GM21825 (cell line): ENCODE measurements around the gene USP4.
"Not testable (repeated sequence)": the region's sequence is repeated elsewhere in the genome, so short reads cannot be mapped to it uniquely, and the experiment has no call there.

Experiments
- ATAC-seq: cut with Tn5 transposase; IDR thresholded peaks from one replicate; pipeline ENCODE4 v1.9.1; 2021; ENCODE audit warnings: mild to moderate bottlenecking, moderate library complexity; ENCODE audit not compliant: unreplicated experiment

The USP4 gene

DNA sequence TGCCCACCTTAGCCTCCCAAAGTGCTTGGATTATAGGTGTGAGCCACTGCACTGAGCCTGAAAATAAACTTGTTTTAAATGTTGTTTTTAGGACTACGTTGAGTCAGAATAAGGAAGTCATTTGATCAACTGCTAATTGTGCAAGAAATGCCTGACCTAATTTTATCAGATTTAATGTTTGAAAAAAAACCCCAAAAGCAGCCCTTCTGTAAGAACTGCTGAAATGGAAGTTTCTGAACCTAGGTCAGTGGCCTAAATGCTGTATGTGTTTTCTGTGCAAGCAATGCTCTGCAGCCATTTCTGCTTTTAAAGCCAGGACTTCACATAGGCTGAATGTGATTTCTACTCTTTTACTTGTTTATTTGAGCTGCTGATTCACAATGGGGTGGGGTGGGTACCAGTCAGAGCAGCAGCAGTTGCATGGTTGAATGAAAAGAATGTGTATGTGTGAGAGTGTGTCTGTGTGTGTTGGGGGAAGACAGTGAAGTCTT, 11.7 kb upstream of the USP4 start:
- ATAC-seq, result no peak

DNA sequence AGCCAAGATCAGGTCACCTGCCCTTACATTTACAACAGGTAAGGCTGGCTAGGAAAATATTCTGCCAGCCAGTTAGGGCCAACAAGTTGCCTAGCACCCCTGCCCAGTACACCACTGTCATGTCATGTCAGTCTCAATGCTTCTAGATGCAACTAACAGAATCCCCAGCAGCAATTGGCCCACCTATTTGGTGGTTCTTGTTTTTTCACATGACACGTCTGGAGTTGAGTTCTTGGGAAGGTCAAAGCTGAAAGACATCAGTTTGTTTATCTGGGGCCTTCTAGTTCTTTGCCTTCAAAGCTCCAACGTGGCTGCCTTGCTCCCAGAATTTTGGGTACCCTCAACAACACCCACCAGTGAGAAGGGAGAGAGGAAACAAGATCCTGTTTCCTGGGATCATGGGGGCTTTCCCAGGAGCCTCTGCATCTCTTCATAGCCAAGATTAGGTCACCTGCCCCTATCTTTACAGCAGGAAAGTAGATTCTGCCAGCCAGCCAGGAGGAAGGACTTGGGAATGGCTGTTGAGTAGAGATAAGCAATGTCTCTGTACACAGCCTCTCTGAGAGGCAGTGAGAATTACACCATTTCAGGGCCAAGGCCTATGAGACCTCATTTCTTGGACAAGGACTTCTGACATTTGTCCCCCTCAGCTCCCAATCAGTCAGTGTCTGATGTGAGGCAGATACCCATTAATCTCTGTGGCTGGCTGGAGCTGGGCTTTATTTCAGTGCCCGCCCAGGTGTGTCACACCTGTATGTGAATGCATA, 9.7 kb upstream of the USP4 start:
- no peak for ATAC-seq

GRCh38 chr3:49348361-49348760, 8.5 kb upstream of the USP4 start:
- ATAC-seq, result not testable (repeated sequence)

DNA sequence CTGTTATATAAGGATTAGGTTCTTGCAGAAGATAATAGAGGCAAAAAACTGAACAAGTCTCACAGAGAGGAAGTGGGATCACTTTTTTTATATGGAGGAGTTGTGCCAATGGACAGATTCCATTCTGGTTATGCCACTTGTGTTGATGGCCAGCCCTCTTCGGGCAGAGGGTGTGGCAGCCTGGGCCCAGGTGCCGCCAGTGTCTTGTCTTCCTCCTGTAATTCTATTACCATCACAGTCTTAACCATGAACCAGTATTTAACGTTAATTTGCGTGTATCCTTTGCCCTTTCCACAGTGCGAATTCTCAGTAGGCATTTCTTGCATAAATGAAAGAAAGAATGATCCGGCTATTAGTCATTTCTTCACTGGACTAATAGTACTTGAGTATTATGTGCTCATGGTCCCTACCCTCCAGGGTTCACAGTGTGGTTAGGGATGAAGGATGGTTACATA, 7.0 kb upstream of the USP4 start:
- ATAC-seq, result no peak

GRCh38 chr3:49343163-49343562, 3.3 kb upstream of the USP4 start:
- ATAC-seq, result no peak

DNA sequence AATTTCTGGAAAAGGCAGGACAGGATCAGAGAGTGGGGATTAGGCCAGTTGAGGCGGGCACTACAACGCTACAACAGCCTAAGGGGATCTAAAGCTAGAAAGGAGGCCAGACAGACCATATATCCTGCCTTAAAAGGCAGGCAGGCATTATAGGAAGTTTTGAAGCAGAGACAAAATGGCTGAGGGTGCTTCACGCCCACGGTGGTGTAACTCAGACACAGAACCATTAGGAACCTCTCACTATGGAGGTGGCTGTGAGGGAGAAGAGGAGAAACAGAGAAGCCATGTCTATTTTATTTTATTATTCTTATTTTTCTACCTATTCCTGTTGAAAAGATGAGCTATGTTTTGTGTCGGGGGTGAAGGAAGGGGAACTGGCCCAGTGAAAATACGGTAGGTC, 2.1 kb upstream of the USP4 start:
- ATAC-seq, result no peak

DNA sequence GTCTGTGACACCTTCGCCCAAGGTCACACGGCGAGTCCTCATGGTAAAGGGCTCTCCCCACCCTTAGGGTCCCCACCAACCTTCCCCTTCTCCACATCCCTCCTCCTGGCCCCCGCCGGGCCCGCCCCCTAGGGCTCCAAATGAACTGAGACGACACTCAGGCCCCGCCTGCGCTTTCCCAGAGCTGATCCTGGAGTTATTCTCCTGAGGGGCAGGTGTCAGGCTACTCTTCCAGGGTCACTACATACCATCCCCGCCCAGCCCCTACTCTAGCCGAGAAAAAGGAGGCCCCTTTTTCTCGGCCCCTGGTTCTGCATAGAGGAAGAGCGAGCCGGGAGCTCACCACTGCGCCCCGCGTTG, 292 bp downstream of the USP4 start:
- ATAC-seq, result peak; percentile 10

- ATAC-seq, result no peak
These were observed 5.8 kb downstream of the USP4 start for GRCh38 chr3:49333916-49334633.

DNA sequence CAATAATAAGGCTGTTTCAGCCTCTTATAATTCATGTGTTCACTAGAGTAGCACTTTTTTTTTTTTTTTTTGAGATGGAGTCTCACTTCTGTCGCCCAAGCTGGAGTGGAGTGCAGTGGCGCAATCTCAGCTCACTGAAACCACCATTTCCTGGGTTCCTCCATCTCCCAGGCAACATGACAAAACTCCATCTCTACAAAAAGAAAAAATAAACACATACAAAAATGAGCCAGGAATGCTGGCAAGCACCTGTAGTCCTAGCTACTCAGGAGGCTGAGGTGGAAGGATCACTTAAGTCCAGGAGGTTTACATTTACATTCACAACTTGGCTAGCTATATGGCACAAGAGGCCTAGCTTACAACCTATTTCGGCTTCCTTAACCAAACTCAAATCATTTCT, 6.8 kb downstream of the USP4 start:
- ATAC-seq, result no peak

- ATAC-seq, result no peak
These were observed 10.7 kb downstream of the USP4 start for GRCh38 chr3:49329186-49329585.

- not testable (repeated sequence) for ATAC-seq
These were observed 11.5 kb downstream of the USP4 start for GRCh38 chr3:49328350-49328749.

GRCh38 chr3:49327485-49327884, 12.4 kb downstream of the USP4 start:
- no peak for ATAC-seq

DNA sequence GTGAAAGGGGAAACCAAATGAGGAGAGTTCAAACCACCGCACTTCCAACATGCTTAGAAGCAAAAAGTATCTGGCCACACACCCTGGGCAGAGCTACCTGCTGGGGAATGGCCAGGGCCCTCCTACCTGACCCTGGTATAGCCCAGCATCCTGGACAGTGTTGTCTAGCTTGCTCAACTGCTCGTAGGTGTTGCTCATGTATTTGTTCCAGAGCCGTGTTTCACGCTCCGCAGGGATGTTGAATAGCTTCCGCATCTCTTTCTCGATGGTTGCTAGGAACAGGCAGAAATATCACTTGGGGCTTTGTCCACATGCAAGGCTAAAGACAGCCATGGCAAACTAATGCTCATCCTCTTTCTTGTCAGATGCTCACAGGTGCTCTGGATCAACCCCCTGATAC, 15.1 kb downstream of the USP4 start:
- no peak for ATAC-seq

DNA sequence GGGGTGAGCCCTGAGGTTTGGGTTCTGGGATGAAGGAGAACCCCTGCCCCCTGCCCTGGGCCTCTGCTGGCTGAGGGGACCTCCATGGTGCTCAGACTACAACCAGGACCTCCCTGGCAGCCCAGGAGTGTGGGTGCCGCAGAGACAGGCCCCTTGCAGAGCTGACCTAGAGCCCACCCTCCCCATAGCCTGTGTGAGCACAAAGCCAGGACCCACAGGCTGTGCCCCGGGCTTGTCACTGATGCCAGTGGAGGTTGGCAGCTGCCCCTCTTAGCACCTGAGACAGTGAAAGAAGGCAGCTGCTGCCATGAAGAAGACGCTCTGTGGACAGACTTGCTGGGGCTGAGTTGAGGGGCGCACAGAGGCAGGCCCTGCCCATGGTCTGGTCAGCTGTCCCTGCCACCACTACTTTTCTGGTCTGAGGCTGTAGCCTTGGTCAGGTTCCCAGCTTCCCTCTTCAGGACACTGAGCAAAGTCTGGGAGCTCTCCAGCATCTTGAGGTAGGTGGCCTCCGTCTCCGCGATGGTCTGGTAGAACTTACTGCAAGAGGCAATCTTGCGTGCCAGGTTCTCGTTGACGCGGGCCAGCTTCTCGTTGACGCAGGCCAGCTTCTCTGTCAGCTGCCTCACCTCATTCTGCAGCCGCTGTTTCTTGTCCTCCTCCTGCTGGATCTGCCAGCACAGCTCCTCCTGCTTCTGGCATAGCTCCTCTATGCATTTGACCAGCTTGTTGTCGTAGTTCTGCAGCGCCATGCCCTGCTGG, 23.0 kb downstream of the USP4 start:
- ATAC-seq, result no peak

DNA sequence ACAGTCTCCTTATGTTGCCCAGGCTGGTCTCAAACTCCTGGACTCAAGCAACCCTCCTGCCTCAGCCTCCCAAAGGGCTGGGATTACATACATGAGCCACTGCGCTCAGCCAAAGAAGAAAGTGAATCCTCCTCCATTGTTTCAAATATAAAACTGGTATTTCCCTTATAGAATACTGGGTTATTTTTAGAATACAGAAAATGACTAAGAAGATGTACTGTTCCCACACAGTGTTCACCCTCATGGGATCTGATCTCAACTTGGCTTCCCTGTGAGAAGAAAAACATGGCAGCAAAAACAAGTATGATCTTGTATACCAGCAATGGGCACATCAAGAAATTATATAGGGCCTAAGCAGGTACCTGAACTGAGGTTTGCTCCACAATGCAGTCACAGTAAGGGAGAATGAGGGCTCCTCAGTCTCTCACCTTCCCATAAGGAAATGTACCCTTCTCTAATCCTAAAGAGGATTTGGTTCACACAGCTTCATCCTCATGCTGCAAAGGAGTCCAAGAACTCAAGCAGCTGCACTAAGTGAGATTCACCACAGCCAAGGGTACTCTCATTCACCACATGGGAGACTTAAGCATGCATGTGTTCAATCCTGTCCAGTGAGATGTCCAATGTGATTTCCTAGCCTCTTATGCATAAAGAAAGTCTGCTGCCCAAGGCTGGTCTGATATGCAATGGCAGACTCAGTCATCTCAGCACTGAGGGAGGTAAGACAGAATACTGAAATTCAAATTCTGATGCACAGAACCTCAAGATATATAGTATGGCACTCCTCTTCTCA, 25.8 kb downstream of the USP4 start:
- ATAC-seq, result no peak

DNA sequence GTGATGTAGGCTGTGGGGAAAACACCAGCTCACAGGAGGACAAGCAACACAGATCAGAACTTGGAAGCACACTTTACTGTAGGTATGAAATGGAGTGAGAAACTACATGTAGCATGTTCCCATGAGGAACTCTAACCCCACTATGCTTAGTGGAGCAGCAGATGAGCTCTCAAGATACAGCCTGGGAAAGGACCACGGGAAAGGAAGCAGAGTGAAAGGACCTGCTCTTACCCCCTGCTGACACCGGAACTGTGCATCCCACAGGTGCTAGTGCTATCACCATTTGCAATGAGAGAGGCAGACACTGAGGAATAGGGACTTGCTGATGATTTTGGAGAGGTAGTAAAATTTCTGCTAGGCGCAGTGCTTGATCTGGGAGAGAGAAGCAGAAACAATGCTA, 28.6 kb downstream of the USP4 start:
- ATAC-seq, result no peak

- no peak for ATAC-seq
These were observed 29.2 kb downstream of the USP4 start for GRCh38 chr3:49310677-49311076.

DNA sequence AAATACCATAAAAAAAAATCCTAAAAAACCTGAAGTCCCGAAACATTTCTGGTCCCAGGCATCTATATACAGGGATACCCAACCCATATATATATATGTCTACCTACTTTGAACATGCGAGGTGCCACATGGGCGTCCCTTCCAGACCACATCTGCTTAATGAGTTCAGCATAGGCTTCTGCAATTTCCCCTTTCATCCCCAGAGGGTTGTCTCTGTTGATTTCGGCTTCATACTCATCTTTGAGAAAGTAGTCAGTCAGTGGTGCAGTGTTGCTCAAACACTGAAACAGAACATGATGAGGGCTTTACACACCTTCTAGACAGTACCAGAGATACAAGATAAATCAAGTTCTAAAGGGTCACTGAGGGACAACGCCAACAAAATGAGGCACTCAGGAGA, 34.2 kb downstream of the USP4 start:
- no peak for ATAC-seq

DNA sequence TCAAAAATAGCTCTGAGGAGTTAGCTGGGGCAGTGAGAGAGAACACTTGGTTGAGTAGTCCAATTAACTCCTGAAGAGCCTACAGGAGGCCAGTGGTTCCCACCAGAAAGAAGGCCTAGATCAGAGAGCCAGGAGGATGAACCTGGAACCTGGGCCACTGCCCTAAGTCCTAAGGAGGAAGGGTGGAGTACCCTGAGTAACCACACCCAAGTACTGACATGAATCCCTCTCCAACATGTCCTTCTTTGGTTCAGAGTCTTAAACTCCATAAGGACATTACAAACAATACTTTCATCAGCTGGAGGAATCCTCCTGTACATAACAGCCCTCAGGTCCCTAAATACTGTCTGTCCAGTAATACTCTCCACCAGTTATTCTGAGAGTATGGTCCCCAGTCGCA, 37.2 kb downstream of the USP4 start:
- ATAC-seq, result no peak

GRCh38 chr3:49300595-49300994, 39.3 kb downstream of the USP4 start:
- no peak for ATAC-seq

GRCh38 chr3:49298511-49298910, 41.3 kb downstream of the USP4 start:
- ATAC-seq, result no peak
